ENCODE measurements around the gene TLK1. TPM values are rescaled to one million over a fixed set of nuclear protein-coding genes. Genes with fewer than 3 reads are reported as not detected.

The TLK1 gene
- total and polyA plus RNA-seq, 9 of the 15 experiments (the other 6 are each of a cell fraction or from before 2014, with no cell fraction given) = 20.2 to 101 (median 40.5) TPM

DNA sequence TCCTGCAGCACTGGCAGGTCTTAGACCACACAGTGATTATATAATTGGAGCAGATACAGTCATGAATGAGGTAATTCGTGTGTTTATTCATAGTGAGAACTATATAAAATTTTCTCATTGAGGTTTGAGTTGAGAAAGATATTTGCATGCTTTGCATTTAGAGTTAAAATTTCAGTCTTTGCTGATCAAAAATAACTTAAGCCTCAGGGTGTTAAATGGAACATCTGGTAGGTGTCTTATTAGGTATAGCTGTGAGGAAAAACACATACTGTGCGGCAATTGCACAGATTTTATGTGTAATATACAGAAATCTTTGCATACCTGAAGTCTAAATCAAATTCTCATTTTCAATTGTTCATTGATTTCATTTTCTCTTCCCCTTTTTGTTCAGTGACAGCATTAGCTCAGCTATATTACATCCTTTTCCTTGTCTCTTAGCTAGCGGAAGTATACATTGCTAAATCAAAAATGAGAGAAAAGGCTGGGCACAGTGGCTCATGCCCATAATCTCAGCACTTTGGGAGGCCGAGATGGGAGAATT is 210.4 kb downstream of the TLK1 start:
- H3K36me3 ChIP-seq (ENCODE audit: control insufficient read depth, insufficient read depth, low read length) = peaks cover 78% of the 10 kb centered on the region
- DNase-seq (ENCODE audit: extremely low read depth in 1 of 4, low spot score in 3 of 4) = no peak
- no peaks in the 10 kb centered on the region for H3K9me1 ChIP-seq (ENCODE audit: control insufficient read depth, insufficient read depth, low read length)
- H3K4me3 ChIP-seq = no peak overlapping the region
- peaks cover 6% of the 10 kb centered on the region; the same call in 1 of the 2 replicates for H4K20me1 ChIP-seq (replicated peaks; ENCODE audit: control insufficient read depth, insufficient read depth, low read length)
- peaks cover 30% of the 10 kb centered on the region for H3K79me2 ChIP-seq (ENCODE audit: control insufficient read depth, insufficient read depth, low read length)
- intact Hi-C loops (cut with micrococcal nuclease) (no loop called here), in situ Hi-C loops (cut with MboI) (loop anchor here (25.0 kb wide), 1 partner anchor 1162 kb away; the partner anchor contains the start of gene DLX2)
- no peak for ATAC-seq
- H3K4me1 ChIP-seq (replicated peaks in 1 of 2; ENCODE audit: control insufficient read depth in 2 of 2, insufficient read depth in 2 of 2, low read length in 2 of 2) = no peaks in the 10 kb centered on the region
- no peak overlapping the region for H3K27ac ChIP-seq (ENCODE audit: extremely low read depth, low read depth, low read length)
- 95% methylated on average over 4 of the region's 4 CpGs for WGBS (ENCODE audit: insufficient coverage, low coverage, missing lambda C conversion rate)
- no TSS peak for BruUV-seq (replicated peaks)
- CTCF ChIA-PET (ENCODE audit: low intra/inter-chr PET ratio) = no interaction called here
- H3K9ac ChIP-seq (ENCODE audit: insufficient read depth in 1 of 2, low read depth in 2 of 2, low read length in 2 of 2) = no peak overlapping the region
- H3K4me2 ChIP-seq (ENCODE audit: insufficient read depth, low read length) = no peak overlapping the region
- no peaks in the 10 kb centered on the region; the same call in 1 of the 2 replicates for H3K9me3 ChIP-seq (replicated peaks; ENCODE audit: control insufficient read depth, insufficient read depth, low read depth, low read length)
- POLR2A ChIA-PET = interaction anchor here (0.9 to 1.3 kb wide), 3 partner anchors 9 to 19 kb away, joined by 3 to 7 read pairs (median 3); no protein-coding TSS in a partner anchor
- no peak overlapping the region for H2AFZ ChIP-seq (ENCODE audit: low read depth, low read length)
- H3K27me3 ChIP-seq (ENCODE audit: control insufficient read depth in 2 of 2, insufficient read depth in 2 of 2, low read length in 2 of 2) = no peaks in the 10 kb centered on the region
- no peak for FAIRE-seq
- TF ChIP-seq, protein P1, sequence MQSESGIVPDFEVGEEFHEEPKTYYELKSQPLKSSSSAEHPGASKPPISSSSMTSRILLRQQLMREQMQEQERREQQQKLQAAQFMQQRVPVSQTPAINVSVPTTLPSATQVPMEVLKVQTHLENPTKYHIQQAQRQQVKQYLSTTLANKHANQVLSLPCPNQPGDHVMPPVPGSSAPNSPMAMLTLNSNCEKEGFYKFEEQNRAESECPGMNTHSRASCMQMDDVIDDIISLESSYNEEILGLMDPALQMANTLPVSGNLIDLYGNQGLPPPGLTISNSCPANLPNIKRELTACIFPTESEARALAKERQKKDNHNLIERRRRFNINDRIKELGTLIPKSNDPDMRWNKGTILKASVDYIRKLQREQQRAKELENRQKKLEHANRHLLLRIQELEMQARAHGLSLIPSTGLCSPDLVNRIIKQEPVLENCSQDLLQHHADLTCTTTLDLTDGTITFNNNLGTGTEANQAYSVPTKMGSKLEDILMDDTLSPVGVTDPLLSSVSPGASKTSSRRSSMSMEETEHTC (IDR thresholded peaks at IDR 0.05) = no peak
- TF ChIP-seq, protein P2, sequence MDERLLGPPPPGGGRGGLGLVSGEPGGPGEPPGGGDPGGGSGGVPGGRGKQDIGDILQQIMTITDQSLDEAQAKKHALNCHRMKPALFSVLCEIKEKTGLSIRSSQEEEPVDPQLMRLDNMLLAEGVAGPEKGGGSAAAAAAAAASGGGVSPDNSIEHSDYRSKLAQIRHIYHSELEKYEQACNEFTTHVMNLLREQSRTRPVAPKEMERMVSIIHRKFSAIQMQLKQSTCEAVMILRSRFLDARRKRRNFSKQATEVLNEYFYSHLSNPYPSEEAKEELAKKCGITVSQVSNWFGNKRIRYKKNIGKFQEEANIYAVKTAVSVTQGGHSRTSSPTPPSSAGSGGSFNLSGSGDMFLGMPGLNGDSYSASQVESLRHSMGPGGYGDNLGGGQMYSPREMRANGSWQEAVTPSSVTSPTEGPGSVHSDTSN (CRISPR knock-in tag; IDR thresholded peaks at IDR 0.05; ENCODE audit: low read depth) = no peak
- TF ChIP-seq, protein P2 (tag; conservative IDR thresholded peaks at IDR 0.05; ENCODE audit: low read depth) = no peak
- no peak for TF ChIP-seq RCOR1 (IDR thresholded peaks at IDR 0.05; ENCODE audit: borderline replicate concordance in 1 of 2, low read depth in 2 of 2, low read length in 2 of 2)

Measured in K562 (cell line).